GM18867 (cell line): ENCODE data around the gene PTGES2.

Source experiments
- ATAC-seq: cut with Tn5 transposase; IDR thresholded peaks from one replicate; pipeline ENCODE4 v1.9.1; 2021; ENCODE audit warnings: mild to moderate bottlenecking, moderate library complexity; ENCODE audit not compliant: unreplicated experiment

PTGES2 gene

DNA sequence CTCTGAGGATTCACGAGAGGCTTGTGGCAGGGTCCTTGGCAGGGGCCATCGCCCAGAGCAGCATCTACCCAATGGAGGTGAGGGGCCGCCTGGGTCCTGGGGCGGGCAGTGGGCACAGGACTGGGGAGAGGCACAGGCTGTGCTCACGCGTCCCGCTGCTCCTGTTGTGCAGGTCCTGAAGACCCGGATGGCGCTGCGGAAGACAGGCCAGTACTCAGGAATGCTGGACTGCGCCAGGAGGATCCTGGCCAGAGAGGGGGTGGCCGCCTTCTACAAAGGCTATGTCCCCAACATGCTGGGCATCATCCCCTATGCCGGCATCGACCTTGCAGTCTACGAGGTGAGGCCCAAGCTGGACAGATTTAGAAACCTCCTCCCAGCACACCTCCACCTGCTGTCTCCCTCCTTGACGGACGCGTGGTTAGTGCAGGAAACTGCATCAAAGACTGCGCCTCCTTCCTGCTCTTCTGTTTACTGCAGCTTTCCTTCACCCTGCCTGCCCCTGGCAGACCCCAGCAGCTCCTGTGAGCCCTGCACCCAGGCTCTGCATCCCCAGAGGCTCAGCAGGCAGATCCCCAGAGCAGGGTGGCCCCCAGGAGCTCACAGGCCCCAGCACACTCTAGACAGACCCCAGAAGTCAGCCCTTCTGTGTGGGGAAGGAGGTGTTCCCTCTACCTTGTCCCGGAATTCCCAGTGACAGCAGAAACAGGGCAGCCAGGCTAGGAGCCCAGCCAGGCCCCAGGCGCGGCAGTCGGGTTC lies 21.2 kb downstream of the PTGES2 start:
- no peak for ATAC-seq

GRCh38 chr9:128105538-128106175 lies 21.9 kb downstream of the PTGES2 start:
- no peak for ATAC-seq

DNA sequence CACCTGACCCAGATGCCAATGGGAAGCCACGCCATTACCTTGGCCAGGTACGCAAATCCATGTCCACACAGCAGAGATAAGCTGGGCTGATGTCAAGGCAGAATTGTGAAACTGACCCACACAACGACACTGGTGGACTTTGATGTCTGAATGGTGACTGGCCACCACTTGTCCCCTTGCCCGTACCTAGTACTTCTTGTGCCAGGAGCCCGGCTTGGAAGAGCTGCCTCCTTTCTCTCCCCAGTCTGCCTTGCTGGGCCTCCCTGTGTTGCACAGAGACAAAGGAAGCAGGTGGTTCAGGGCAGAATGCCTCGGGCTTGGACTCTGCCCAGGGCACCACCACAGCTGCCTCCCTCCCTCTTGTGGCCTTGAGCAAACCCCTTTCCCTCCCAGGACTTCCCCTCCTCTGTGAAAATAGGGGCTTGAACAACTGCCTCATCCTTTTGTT lies 23.3 kb downstream of the PTGES2 start:
- no peak for ATAC-seq

GRCh38 chr9:128103589-128103962 lies 24.0 kb downstream of the PTGES2 start:
- ATAC-seq, result no peak

DNA sequence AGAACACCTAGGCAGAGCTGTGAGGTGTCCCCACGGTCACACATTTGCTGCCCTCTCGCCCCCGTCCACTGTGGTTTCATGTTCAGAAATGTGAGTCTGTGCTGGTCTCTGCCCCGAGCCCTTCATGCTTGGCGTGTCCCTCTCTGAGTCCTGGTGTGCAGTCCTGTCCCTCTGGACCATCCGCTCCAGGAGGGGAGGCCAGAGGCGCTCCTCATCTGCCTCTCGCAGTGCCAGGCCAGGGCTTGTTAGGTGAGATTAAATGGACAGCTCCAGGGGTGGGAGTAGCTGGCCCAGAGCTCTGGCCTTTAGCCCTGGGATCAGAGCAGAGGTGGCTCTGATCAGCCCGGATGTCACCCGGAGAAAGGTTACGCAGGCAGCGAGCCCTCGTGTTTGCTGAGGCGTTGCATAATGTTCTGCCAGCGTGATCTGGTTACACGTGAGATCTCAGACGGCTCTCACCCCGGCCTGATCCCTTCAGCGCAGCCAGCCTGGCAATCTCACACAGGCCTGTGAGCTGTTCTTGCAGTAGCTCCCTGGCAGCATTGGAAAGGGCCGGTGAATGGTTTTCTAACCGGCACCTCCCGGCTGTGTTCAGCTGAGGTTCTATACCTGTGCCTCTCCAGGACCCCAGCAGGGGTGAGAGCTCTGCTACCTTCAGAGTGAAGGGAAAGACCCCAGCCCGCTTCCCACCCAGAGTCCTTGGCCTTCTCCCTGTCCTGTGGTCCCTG lies 24.5 kb downstream of the PTGES2 start:
- no peak for ATAC-seq

GRCh38 chr9:128102196-128102595 lies 25.3 kb downstream of the PTGES2 start:
- no peak for ATAC-seq

GRCh38 chr9:128101690-128102089 lies 25.8 kb downstream of the PTGES2 start:
- no peak for ATAC-seq

DNA sequence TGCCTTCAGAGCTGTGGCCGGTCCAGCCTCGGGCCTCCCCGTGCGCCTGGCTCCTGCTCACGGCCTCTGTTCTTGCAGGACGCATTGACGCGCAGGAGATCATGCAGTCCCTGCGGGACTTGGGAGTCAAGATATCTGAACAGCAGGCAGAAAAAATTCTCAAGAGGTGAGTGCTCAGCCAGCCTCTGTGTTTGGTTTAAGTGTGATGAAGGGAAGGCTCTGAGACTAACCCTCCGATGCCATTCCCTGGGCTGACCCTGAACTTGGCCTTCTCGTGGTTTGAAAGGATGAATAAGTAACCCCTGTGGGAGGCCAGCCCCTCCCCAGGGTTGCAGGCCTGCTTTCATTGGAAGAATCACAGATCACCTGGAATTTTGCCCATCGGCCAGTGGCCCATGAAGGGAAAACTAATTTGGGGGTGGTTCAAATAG lies 26.3 kb downstream of the PTGES2 start:
- ATAC-seq, result no peak

DNA sequence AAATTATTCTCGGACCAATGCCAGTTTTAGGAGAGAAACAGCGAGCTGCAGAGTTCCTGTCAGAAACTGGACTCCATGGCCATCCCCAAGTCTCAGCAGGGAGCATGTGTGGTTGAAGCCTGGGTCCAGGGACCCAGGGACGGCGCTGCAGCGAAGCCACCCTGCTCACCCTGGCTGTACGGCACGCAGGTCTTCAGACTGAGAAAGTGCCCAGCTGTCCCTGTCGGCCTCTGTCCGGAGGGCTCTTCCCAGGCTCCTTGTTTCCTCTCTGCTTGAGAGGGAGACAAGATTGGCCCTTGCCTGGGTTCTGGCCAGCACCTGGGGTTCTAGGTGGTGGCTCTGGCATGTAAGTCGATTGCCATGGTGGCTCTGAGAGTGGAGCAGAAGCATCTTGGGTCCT lies 26.9 kb downstream of the PTGES2 start:
- no peak for ATAC-seq

- ATAC-seq, result no peak
Observed at GRCh38 chr9:128099932-128100491, 27.5 kb downstream of the PTGES2 start.

DNA sequence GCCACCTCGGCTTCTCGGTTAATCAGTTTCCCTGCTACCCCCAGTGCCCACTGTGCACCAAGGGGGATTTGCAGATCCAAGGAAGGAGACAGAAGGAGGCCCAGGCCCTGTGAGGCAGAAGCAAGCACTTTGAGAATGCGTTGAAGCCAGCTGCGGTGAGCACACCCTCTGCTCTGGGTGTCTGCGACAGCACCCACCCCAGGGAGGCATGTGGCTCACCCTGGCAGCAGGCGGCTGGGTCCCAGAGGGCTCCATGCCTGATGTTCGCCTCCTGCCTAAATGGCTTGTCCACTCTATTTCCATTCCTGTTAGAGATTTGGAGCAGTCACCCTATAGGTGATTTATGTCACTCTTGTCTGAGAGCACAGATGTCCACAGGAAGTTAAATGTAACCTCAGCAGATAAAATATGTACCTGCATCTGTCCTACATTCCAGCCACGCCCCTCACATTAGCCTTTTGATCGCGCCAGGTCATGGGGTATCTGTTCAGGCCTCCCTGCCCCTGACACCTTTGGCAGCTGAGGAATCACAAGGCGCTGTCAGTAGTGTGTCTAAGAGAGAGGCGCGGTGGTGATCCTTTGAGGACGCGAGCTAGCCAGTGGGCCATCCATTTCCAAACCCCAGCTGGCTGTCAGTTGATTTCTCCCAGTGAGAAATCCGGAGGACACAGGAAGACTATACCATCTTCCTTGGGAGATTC lies 28.1 kb downstream of the PTGES2 start:
- no peak for ATAC-seq

GRCh38 chr9:128098297-128099230 lies 29.0 kb downstream of the PTGES2 start:
- no peak for ATAC-seq

GRCh38 chr9:128097543-128098296 lies 29.8 kb downstream of the PTGES2 start:
- ATAC-seq, result no peak

DNA sequence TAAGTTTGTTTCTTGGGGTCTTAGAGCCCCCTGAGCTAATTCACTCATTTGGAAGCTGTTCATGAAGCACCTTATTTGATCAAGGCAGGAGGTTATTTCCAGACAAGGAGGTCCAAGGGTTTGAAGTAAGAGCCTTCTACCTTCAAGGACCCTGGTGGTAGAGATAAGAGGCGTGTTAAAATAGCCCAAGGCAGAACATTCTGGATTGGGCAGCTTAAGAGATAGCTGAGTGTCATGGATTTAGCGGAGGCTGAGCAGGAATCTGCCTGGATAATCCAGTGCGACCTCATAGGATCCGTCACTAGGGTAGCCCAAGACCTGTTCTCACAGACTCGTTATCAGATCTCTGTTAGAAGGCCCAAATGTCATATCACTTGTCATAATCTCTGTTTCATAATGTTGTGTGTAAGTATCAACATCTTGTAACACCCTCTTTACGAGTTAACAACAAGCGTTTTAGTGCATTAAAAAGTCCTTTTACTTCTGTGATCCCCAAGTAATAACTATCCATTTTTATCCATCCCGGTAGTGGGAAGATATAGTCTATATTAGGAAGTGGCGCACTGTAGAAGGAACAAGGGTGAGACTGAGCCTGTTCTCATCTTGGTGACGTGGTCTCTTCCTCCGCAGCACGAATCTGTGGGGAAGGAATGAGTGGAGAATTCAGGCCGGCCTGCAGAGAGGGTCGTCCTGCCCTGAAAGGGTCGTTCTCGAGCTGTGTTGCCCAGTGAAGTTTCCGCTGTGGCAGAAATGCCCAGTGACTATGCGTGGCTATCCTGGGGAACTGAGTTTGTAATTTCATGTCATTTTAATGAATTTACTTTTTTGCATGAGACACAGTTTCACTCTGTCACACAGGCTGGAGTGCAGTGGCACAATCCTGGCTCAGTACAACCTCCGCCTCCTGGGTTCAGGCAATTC lies 30.7 kb downstream of the PTGES2 start:
- no peak for ATAC-seq

DNA sequence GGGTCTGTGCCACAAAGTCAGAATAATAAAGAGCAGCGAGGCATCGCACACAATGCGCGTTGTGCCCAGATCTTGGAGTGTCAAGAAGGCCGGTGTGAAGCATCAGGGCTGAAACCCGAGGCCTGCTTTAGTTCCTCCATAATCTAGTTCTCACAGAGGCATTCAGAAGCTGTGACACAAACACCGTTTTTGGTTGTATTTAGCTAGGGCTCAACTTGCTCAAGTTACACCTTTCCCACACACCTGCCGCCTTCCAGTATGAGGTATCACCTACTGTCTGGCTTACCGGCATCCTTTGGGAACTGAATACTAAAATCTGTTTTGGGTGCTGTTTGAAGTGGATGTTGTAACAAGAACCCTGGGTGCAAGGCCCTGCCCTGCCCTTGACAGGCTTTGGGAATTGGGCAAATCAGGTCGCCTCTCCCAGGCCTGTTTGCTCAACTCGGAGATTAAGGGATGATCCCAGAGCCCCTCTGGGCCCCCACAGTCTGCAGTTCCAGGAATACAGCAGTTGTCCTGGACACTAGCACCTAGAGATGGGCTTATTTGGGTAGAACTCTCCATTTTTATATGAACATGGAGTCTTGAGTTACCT lies 32.5 kb downstream of the PTGES2 start:
- no peak for ATAC-seq

DNA sequence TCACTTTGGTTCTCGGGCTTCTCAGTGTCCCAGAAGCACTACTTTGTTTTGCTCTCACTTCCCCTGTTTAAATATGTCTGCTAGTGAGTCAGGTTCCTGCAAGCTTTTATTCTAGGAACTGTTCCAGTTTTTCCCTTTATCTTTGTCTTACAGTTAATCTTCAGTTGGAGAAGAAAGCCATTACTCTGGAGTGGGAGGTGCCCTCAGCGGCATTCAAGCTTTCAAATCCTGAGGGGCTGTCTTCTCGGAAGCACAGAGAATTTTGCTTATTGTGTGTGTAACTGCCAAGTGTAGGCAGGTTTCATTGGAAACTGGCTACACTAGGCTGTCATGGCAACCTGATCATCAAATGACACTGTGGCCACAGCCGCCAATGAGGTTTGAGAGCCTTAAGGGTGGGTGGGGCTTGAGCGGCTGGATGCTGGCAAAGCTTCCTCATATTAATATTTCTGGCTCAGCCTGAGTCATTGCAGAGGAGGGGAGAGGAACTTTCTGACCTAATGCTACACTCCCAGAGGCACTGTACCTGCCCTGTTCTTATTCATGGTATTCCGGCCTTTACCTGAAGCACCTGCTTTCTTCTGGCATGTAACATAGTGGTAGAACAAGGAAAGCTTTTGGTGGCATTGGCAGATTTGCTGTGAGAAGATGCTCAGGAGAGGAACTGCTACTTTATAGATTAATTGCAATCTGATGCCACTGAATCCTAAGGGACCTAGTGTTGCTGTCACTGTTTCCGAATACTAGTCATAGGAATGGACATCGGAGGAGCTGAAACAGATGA lies 33.2 kb downstream of the PTGES2 start:
- peak; percentile 92 for ATAC-seq

- ATAC-seq, result no peak
Observed at GRCh38 chr9:128093011-128093410, 34.5 kb downstream of the PTGES2 start.
